CD4-positive, alpha-beta T cell treated with Interleukin-17A for 4 hours (primary cell): ENCODE measurements around the gene SELENOF.
"Not testable (repeated sequence)": the region's sequence is repeated elsewhere in the genome, so short reads cannot be mapped to it uniquely, and the experiment has no call there.

Experiments
- DNase-seq: peaks from one replicate; pipeline ENCODE4 v3.0.0-alpha.2; 2020; ENCODE audit warnings: mixed read lengths

SELENOF gene

DNA sequence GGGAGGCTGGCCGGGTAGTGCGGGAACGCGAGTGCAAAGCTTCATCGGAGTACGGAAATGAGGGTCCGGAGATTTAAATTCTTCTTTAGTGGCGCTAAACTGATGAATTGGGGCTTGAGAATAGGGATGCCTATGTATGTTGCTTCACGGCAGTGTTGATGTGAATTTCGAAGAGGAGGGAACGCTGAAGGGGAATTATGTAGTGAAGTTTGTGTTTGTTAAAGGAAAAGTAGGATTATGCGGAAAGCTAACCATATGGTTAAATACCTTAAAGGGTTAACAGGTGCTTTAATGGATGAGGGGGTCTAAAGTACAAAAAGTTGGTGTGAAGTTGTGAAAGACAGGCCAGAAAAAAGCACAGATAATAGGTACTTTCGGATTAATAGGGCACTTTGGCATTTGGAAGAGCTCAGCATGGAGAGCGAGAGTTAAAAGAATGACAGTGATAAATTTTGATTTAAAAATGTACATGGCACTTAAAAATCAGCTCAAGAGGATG lies 1.9 kb upstream of the SELENOF start:
- no peak for DNase-seq

DNA sequence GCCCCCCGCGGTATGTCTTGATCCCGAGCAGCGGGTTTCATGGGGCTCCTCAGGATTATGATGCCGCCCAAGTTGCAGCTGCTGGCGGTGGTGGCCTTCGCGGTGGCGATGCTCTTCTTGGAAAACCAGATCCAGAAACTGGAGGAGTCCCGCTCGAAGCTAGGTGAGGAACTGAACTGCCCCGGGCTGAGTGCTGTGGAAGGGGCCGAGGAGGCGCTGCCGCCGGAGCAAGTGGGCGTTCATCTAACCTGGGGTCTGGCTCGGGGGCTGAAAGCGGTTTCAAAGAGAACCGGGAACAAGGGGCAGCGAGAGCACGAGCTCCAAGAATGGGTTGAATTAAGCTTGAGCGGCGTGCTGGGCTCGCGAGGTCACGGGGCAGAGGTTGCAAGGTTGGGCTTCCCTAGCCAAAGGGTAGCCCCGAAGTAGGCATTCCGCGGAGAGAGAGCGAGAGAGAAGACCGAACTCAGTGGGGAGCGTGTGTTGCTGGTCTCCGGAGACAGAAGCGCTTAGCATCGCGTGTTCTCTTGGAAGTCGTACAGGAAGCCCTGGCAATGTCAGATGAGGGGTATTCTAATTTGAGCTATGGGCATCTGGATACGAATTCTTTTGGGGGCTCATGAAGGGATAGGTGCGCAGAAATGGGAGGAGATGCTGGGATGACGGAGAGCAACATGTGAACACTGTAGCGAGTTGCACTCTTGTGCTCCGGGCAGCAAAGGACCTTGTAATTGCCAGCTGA lies 1.2 kb upstream of the SELENOF start:
- peak; percentile 57 for DNase-seq

DNA sequence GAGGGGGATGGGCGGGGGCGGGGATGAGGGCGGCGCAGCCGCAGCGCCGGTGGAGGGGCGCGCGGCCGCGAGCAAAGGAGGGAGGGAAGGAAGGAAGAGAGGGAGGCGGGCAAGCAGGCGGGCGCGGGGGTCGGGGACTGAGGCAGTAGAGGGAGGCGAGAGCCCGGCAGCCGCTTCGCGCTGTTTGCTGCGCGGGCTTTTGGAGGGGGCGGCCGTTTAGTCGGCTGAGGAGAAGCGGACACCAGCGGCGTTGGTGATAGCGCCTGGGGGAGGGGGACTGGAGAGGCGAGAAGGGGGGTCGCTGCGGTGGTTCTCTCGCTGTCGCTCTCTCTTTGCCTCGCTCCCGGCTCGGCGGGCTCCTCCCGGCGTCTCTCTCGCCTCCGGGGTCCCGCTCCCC lies 673 bp upstream of the SELENOF start, which contains the start of gene HS2ST1:
Gene HS2ST1, plus strand, starts transcription at position 35 of the 397 bp plus-strand sequence.
- DNase-seq, result no peak

DNA sequence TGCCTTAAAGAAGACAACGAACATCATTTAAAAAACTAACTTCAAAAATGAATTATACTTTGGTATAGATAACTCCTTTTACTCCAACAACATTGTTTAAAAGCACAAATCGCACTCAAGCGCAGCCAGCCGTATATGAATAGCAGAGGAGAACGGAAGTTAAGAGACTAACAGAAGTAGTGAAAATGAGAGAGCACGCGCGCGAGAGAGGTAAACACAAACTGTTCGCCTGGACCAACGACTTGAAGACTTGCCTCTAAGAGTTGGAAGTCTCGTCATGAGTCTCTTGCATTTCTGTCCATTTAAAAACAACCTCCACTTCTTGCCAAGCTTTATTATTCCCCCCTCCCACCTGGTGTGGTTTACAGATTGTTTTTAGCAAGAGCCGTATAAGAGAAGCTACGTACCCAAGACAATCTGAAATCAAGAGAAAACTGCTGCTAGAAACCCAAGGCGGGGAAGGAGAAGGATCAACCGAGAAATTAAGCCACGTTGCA lies 479 bp downstream of the SELENOF start:
- DNase-seq, result peak; percentile 52

DNA sequence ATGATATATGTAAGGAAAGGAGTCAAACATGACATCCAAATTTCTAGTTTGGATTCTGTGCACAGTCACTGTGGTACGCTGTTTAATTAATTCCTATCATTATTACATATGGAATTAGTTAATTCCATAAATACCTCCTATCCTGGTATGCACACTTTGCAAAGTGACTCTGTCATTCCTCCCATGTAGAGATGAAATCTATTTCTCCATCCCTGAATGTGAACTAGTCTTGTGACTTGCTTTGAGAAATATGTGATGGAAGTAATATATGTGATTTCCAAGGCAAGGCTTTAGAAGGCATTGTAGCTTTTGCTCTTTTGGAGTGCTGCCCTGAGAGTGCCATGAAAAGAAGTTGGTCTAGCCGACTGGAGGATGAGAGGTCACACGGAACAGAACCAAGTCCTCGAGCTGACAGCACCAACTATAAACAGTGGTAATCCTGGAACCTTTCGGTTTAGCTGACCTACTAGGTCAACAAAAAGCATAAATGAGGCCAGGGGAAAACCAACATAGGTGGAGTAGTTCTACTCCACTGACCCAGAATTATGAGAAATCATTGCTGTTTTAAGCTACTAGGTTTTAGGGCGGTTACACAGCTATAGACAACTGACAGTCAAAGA lies 1.5 kb downstream of the SELENOF start:
- no peak for DNase-seq

DNA sequence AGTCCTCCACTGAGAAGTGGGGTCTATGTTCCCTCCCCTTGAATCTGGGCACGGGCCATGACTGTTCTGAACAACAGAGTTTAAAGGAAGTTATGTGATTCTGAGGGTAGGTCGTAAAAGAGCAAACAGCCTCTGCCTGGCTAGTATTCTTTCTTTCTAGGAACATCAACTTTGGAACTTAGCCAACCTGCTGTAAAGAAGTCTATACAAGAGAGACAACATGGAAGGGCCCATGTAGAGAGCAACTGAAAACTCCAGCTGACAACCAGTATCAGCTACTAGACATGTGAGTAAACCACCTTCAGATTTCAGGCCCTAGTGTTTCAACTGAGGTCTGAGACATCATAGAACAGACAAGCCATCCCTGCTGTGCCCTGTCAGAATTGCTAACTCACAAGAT lies 7.5 kb downstream of the SELENOF start:
- DNase-seq, result no peak

DNA sequence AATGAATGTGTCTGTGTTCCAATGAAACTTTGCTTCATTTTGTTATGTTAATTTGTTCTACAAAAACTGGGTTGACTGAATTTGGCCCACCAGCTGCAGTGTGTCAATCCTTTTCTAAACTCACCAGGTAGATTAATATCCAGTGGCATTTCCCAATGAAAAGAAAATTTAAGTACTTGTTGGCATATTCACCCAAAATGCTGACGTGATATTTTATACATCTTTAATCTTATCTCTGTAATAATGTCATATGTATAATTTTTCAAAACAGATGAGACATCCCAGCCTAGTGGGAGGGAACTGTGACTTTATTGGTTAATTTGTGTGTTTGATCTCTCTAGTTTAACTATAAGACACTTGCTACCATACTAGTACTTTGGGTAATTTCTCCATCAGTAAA lies 8.1 kb downstream of the SELENOF start:
- DNase-seq, result no peak

DNA sequence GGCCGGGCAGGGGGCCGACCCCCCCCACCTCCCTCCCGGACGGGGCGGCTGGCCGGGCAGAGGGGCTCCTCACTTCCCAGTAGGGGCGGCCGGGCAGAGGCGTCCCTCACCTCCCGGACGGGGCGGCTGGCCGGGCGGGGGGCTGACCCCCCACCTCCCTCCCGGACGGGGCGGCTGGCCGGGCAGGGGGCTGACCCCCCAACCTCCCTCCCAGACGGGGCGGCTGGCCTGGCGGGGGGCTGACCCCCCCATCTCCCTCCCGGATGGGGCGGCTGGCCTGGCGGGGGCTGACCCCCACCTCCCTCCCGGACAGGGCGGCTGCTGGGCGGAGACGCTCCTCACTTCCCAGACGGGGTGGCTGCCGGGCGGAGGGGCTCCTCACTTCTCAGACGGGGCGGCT lies 14.5 kb downstream of the SELENOF start:
- DNase-seq, result not testable (repeated sequence)

DNA sequence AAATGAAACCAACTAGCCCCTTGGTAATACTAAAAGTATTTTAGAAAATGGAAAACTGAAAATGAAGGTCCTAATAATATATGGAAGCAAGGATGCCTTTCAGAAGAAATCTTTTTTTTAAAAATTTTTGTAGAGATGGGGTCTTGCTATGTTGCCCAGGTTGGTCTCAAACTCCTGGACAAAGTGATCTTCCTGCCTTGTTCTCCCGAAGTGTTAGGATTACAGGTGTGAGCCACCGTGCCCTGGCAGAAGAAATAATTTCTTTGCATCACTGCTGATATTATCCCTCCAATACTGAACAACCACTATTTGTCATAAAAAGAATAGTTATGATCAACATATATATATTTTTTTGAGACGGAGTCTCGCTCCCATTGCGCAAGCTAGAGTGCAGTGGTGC lies 25.6 kb downstream of the SELENOF start:
- DNase-seq, result no peak

DNA sequence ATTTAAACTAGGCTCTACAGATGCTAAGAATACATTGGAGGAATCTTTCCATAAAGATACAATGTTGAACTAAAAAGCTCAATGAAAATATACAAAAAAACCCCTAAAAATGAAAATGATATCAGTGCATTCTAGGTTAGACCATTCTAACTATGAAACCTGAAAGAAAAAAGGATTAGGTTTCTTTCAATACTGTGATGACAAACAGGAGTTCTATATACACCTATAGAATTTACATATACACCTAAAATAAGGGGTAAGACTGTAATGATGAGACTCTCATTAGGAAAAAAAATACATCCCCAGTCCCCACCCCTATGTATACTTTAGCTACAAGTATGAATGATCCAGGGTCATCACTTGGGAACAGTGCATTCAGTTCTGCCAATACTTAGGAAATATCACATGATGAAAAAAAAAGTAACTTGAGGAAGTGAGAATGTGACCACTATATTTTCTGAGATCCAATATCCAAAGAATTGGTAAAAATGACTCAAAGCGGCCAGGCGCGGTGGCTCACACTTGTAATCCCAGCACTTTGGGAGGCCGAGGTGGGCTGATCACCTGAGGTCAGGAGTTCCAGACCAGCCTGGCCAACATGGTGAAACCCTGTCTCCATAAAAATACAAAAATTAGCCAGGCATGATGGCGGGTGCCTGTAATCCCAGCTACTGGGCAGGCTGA lies 26.3 kb downstream of the SELENOF start:
- no peak for DNase-seq

DNA sequence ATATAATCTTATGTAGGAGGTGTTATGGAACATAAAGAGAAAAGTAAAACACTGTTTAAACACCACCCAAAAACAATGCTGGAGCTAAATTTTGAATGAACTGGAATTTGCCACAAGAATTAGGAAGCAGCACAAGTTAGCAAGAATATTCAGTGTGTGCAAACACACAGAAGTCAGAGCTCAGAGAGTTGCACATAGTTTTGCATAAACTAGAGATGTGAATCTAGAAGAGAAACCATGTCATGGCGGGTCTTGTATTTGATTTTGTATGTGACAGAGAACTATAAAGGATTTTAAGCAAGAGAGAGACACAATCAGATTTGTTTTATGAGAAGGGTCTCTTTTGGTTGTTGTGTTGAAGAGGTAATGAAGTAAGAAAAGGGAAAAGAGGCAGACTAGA lies 38.2 kb downstream of the SELENOF start:
- DNase-seq, result no peak

DNA sequence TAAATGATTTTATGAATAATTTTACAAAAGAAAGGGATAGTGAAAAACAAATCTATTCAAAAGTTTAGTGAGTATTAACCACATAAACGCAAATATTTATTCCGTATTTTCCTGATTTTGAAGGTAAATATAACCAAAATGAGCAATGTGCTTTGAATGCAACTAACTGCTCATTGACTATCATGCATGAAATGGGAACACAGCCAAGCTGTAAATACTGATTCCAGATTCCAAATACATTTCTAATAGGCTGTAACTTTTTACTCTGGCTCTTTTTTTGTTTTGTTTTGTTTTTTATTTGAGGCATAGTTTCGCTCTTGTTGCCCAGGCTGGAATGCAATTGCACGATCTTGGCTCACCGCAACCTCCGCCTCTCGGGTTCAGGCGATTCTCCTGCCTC lies 41.8 kb downstream of the SELENOF start:
- no peak for DNase-seq

DNA sequence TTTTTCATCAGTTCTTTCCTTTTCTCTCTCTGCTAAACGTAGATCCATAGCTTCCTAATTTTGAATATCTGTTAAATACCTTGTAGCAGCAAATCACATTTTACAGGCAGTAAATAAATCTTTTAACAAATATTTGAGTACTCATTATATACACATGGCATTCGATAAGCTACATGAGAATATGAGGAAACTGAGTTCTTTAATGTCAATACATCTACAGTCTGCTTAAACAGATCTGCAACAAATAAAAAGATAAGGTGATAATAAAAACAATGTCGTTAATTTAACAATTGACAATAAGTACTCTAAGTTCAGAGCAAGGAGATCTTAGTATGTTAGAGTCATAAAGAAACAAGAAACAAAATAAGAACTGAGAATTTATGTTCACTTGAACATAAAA lies 42.9 kb downstream of the SELENOF start:
- no peak for DNase-seq

DNA sequence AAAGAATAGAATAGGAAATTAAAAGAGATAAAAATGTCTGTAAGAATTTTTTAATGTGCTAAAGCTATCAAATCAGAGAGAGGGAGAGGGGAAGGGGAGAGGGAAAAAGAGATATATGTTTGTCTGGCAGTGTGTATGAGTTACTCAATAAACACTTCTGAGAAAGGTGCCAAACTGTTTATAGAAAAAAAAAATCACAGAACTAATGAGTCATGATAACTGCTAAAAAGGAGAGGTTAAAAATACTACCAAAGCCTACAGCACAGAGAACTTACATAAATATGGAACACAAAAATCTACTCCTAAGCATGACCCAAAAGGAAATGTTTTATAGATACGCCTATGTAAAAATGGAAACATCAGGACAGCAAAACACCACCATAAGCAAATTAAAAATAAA lies 45.4 kb downstream of the SELENOF start:
- DNase-seq, result no peak

DNA sequence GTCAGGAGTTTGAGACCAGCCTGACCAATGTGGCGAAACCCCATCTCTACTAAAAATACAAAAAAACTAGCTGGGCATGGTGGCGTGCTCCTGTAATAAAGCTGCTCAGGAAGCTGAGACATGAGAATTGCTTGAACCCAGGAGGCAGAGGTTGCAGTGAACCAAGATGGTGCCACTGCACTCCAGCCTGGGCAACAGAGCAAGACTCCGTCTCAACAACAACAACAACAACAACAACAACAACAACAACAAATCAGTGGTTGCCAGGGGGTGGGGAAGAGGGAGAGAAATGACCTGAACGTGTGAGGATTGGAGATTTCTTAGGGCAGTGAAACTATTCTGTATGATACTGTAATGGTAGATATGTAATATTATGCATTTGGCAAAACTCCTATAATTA lies 46.6 kb downstream of the SELENOF start:
- not testable (repeated sequence) for DNase-seq

DNA sequence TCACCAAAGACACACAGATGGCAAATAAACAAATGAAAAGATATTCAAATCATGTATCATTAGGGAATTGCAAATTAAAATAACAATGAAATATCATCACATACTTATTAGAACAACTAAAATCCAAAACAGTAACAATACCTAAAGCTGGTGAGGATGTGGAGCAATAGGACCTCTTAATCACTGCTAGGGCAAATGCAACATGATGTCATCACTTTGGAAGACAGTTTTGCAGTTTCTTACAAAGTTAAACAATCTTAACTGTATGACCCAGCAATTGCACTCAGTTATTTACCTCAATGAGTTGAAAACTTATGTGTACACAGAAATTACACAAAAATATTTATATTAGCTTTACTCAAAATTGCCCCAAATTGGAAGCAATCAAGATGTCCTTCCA lies 47.3 kb downstream of the SELENOF start:
- DNase-seq, result no peak

DNA sequence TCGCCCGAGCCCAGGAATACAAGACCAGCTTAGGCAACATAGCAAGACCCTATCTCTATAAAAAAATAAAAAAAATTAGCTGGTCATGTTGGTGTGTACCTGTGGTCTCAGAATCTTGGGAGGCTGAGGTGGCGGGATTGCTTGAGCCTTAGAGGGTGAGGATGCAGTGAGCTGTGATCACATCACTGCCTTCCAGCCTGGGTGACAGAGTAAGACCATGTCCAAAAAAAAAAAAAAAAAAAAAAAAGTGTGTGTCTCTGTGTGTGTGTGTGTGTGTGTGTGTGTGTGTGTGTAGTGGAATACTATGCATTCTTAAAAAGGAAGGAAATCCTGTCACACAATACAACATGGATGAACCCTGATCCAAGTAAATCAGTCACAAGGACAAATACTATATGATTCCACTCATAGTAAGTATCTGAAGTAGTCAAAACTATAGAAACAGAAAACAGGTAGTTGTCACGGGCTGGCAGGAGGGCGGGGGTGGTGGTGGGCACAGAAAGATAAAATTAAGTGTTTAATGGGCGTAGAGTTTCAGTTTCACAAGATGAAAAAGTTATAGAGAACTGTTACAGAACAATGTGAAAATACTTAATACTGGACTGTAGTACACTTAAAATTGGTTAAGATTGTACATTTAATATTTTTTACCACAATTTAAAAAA lies 47.8 kb downstream of the SELENOF start:
- DNase-seq, result no peak

DNA sequence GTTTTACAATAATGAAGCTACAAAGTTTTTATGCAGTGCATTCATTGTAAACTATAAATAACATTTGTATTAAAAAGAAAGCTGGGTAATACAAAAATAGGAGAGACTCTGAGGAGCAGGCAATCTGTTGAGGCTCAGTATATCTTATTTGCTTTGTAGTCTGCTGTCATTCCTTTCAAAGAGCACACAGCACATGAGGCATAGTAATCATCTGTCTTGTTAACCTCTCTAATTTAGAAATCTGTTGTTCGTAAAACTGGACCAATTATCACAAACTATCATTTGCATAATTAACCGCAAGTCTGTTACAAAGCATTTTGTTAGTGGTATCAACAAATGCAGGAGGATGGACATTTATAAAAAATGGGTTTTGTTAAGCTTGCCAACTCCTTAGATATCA lies 51.0 kb downstream of the SELENOF start:
- DNase-seq, result no peak

DNA sequence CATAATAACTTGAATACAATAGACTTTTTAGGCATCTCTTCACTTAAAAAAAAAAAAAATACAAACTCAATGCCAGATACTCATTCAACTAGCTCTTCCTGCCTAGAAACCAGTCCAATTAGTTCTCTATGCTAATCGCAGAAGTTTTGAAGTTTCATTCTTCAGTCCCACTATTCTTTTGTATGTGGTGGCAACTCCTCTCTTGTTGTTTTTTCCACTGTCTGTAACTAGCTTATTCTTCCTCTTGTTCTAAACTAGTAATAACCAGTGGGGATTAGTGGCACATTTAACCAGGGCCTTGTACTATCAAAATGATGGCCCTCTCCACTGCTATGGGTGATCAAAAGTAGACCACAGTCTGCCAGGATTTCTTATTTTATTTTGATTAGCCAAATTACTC lies 52.5 kb downstream of the SELENOF start:
- DNase-seq, result no peak

DNA sequence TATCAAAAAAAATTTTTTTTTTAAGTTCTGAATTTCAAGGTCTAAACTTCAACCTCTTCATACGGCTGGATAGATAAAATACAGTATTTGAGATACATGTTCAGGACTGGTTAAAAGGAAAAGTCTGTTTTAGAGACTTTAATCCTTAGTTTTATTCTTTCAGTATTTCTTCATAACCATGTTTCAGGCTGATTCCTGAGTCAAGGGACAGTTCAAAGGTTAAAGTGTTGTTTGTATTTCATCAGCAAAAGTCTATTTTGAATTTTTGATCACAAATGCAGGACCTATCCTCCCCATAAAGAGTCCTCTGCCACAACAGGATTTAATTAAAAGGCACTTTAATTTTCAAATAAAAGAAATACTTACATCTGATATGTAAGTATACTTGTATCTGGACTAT lies 53.5 kb downstream of the SELENOF start:
- DNase-seq, result no peak

DNA sequence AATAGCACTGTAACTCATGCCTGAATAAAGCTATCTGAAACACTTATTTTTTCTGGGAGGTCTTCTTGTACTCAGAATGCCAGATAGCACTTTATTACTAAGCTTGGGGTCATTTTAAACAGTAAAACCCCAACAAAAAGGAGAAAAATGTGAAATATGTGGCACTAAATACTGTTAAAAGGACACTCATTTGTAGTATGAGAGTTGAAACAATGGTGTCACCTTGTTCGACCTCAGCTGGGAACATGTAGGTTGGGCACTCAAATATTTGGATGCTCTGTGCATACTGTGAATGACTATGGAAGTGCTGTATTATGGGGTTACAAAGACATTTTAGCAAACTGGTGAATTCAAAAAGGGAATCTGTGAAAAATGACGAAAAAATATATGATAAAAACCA lies 53.9 kb downstream of the SELENOF start:
- no peak for DNase-seq

DNA sequence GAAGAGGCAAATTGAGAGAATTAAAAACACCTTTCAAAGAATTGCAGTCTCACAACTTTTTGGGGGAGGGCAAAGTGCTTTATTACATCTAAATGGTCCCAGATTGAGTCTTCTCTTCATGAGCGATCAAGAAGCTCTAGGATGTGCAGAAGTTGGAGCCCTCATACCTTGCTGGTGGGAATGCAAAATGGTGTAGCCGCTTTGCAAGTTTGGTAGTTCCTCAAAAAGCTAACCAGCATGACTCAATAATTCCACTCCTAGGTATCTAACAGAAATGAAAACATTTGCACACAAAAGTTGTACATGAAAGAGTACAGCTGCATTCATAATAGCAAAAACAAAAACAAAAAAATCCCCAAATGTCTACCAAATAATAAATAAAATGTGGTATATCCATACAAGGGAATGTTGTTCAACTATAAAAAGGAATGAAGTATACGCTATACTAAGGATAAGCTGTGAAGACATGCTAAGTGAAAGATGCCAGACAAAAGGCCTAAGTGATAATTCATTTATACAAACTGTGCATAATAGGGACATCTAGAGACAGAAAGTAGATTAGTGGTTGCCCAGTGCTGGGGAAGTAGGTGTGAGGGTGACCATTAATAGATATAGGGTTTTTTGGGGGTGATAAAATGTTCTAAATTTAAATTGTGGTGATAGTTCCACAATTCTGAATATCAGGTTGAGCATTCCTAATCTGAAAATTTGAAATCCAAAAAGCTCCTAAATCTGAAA lies 55.2 kb downstream of the SELENOF start:
- no peak for DNase-seq

DNA sequence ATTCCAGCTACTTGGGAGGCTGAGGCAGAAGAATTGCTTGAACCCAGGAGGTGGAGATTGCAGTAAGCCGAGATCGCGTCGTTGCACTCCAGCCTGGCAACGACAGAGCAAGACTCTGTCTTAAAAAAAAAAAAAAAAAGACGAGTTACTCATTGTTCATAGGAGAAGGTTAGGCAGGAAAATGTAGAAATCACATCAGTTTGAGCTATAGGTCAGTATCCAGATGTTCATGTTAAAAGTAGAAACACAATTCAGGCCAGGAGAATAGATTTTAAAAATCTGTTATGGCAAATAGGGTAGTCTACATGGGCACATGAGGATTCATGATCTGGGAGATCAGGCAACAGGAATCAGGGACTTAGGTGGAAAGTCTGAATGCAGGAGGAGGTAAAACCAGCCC lies 57.7 kb downstream of the SELENOF start:
- no peak for DNase-seq
